Peyer's patch (tissue), 4 donors: ENCODE measurements around the gene P2RY2. TPM values are rescaled to one million over a fixed set of nuclear protein-coding genes. Genes with fewer than 3 reads are reported as not detected.

ENCODE experiments used
- DNase-seq, 3 donors: peaks; one replicate each; pipeline ENCODE4 v3.0.0-alpha.2; 2017 to 2019
- H3K27ac ChIP-seq, 4 donors: fragments of 200-600 bp; sonication (generic); one replicate each; pipeline ENCODE4 v1.5.1; 2016 to 2019
- H3K27me3 ChIP-seq, 2 donors: fragments of 200-600 bp; sonication (generic); one replicate each; pipeline ENCODE4 v1.5.1; 2019
- H3K36me3 ChIP-seq, 3 donors: fragments of 200-600 bp; sonication (generic); one replicate each; pipeline ENCODE4 v1.5.1; 2016 to 2019
- H3K4me1 ChIP-seq, 4 donors: fragments of 200-600 bp; sonication (generic); one replicate each; pipeline ENCODE4 v1.5.1; 2016 to 2019
- H3K4me3 ChIP-seq, 4 donors: fragments of 200-600 bp; sonication (generic); 1 replicate in 3 of 4; 2 replicates in 1 of 4; pipeline ENCODE4 v1.5.1; 2016 to 2019; ENCODE audit warnings: mild to moderate bottlenecking in 1 of 4
- H3K9me3 ChIP-seq, 4 donors: fragments of 200-600 bp; sonication (generic); one replicate each; pipeline ENCODE4 v1.5.1; 2016 to 2019; ENCODE audit warnings: mild to moderate bottlenecking in 1 of 4
- POLR2A ChIP-seq, 2 donors: fragments of 450-650 bp; IDR thresholded peaks; one replicate each; pipeline ENCODE4 v1.5.1; 2017; ENCODE audit warnings: antibody characterized with exemption in 2 of 2, mild to moderate bottlenecking in 2 of 2, moderate library complexity in 2 of 2
- total RNA-seq, 4 donors: library from RNA; depleted of rRNA; stranded (reverse); fragments of >200 nt; gene quantifications; one replicate each; pipeline ENCODE4 v1.1.0, GENCODE V29; 2016
- TF ChIP-seq, protein P1 (sequence below), 6 experiments: fragments of 450-650 bp in 4 of 6; fragments of 200-600 bp in 2 of 6; sonication (generic) in 1 of 6; IDR thresholded peaks; one replicate each; pipeline ENCODE4 v1.5.1; 2017 to 2019; ENCODE audit warnings: antibody characterized with exemption in 6 of 6, mild to moderate bottlenecking in 3 of 6, moderate library complexity in 1 of 6

The P2RY2 gene
- total RNA-seq, 4 donors from 2014 or later = 6.6 to 42.7 (median 33.5) TPM

DNA sequence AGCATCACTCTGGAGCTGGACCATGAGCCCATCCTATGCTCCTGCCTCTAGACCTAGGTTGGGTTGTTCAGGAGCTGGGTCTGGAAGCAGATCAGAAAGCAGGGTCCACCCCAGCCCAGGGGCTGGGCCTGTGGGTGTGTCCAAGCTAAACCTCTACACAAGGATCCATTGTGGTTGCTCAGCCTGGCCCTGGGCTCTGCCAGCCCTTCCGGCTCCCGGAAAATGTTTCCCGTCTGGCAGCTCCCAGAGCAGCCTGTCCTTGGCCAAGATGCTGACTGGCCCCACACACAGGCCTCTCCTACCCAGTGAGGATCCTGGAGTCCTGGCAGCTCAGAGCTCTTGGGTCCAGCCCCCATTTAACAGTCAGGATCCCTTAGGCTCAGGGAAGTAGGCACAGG lies 40.7 kb upstream of the P2RY2 start:
- H3K9me3 ChIP-seq = no peaks in the 10 kb centered on the region
- H3K4me1 ChIP-seq = peaks cover 0 to 17% (median 10%) of the 10 kb centered on the region in 4 donors
- peak overlapping the region in 3 of 4 donors; percentile 19 to 57 (median 29) for H3K27ac ChIP-seq
- TF ChIP-seq, protein P1, sequence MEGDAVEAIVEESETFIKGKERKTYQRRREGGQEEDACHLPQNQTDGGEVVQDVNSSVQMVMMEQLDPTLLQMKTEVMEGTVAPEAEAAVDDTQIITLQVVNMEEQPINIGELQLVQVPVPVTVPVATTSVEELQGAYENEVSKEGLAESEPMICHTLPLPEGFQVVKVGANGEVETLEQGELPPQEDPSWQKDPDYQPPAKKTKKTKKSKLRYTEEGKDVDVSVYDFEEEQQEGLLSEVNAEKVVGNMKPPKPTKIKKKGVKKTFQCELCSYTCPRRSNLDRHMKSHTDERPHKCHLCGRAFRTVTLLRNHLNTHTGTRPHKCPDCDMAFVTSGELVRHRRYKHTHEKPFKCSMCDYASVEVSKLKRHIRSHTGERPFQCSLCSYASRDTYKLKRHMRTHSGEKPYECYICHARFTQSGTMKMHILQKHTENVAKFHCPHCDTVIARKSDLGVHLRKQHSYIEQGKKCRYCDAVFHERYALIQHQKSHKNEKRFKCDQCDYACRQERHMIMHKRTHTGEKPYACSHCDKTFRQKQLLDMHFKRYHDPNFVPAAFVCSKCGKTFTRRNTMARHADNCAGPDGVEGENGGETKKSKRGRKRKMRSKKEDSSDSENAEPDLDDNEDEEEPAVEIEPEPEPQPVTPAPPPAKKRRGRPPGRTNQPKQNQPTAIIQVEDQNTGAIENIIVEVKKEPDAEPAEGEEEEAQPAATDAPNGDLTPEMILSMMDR (IDR thresholded peaks at IDR 0.05) = no peak
- no peak for TF ChIP-seq POLR2A (IDR thresholded peaks at IDR 0.05)
- no peaks in the 10 kb centered on the region for H3K27me3 ChIP-seq
- H3K36me3 ChIP-seq = no peaks in the 10 kb centered on the region
- H3K4me3 ChIP-seq = no peak overlapping the region
- no peak for DNase-seq

DNA sequence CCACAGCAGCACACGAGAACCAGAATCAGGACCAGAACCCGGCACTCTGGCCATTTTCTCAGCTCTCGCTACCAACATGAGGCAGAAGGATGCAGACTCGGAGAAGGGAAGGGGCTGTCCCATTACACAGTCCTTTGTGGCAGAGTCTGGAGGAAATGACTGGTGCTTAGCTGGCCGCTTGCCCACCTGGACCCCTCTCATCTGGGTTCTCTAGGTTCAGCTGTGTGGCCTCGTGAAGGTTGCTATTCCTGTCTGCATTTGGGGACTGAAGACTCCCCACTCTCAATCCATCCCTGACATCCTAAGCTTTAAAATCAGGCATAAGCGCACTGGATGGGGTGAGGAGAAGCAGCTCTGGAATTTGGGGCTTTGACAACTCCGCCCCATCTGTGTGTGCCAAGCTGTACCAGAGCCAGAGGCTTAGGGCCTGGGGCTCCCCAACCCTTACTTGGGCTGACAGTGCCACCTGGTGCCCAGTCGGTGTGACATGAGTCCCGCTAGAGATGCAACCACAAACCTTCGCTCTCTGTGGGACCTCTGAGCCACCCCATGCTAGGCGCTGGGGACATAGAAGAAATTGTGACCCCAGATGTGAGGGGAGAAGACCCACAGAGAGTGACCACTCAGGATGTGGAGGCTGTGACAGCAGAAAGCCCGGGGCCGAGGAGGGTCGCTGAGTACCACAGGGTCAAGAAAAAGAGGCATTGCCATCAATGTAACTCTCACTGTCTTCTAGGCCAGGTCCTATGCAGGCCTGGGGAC lies 40.1 kb upstream of the P2RY2 start:
- peaks cover 0 to 21% (median 10%) of the 10 kb centered on the region in 4 donors for H3K4me1 ChIP-seq
- H3K4me3 ChIP-seq = no peak overlapping the region
- peak; percentile 80 to 91 (median 83) for DNase-seq
- H3K27me3 ChIP-seq = no peaks in the 10 kb centered on the region
- TF ChIP-seq, protein P1 (IDR thresholded peaks at IDR 0.05) = peak; percentile 70 to 89 (median 86)
- no peak for TF ChIP-seq POLR2A (IDR thresholded peaks at IDR 0.05)
- no peaks in the 10 kb centered on the region for H3K36me3 ChIP-seq
- H3K9me3 ChIP-seq = no peaks in the 10 kb centered on the region
- peak overlapping the region in 3 of 4 donors; percentile 19 to 57 (median 29) for H3K27ac ChIP-seq

DNA sequence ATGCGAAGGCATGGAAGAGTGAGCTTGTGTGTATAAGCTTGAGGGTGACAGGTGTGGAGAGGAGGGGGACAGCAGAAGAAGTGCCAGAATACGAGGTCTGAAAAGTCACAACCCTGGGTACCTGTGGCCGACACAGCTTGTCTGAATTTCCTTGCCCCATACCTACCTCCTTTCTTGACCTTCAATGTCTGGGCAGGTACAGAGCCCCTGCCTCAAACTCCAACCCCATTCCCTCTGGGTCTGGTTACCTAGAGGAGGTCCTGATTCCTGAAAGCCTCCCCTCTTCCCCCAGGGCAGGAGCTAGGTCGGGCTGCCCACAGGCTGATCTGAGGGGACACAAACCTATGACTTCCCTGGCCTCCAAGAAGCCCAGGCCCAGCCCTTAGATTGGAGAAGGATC lies 39.4 kb upstream of the P2RY2 start:
- Histone ChIP-seq H3K27ac (no peak overlapping the region), H3K27me3 (no peaks in the 10 kb centered on the region), H3K4me3 (no peak overlapping the region), H3K36me3 (no peaks in the 10 kb centered on the region), H3K9me3 (no peaks in the 10 kb centered on the region), H3K4me1 (peaks cover 0 to 28% (median 10%) of the 10 kb centered on the region in 4 donors)
- TF ChIP-seq, protein P1 (IDR thresholded peaks at IDR 0.05) = no peak
- no peak for TF ChIP-seq POLR2A (IDR thresholded peaks at IDR 0.05)
- DNase-seq = no peak

DNA sequence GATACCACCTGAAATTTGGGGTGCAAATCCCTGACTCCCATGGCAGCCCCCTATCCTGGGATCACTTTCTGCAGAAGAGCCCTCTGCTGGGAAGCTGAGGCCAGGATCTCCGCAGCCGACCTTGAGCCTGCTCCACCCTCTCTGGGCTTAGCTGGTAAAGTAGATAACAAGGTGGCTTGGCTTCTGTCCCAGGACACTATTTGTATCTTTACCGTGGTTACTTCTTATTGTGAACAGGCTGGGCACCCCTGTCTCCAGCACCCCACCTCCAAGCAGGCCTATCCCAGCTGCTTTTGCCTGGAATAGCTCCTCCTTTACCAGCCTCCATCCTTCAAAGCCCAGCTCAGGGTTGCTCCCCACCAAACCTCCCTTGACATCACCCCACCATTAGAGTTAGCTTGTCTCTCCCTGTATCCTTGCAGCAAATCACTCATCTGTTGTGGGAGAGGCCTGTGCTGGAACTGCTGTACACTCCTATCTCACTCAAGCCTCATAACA lies 35.2 kb upstream of the P2RY2 start:
- no peak for TF ChIP-seq POLR2A (IDR thresholded peaks at IDR 0.05)
- TF ChIP-seq, protein P1 (IDR thresholded peaks at IDR 0.05) = peak in 3 of 6 experiments; percentile 51 to 54 (median 52)
- DNase-seq = peak in 2 of 3 donors; percentile 74 to 84
- H3K27me3 ChIP-seq = no peaks in the 10 kb centered on the region
- no peaks in the 10 kb centered on the region for H3K9me3 ChIP-seq
- peaks cover 0 to 34% (median 2%) of the 10 kb centered on the region in 4 donors for H3K4me1 ChIP-seq
- H3K4me3 ChIP-seq = no peak overlapping the region
- no peaks in the 10 kb centered on the region for H3K36me3 ChIP-seq
- peak overlapping the region in 2 of 4 donors; percentile 58 to 78 for H3K27ac ChIP-seq

DNA sequence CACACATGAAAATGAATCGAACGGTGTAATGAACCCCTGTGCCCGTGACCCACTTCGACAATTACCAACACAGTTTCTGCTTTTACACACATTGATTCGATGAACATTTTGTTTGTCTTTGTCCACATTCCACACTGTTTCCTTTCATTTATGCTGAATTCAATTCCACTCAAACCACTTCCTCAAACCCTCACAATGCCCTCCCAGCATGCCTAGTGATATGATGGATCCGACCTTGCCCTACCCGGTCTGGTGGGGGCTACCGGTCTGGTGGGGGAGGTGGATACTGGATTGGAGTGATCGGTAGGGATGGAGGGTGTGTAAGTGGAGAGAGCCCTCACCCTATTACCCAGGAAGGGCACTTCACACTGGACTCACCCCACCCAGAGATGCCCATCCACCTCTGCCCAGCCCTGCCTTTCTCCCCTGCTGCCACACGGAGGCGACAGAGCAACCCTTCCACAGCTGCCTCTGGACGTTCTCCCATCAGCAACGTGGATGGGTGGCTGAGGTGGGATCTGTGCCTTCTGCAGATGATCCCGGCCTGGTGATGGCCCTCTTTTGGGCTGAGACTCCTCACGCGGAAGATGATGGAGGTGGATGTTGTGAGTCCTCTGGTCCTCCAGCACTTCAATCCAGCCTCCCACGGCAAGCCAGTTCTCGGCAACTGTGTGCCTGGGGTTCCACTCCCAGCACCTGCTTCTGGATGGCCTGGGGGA lies 33.0 kb upstream of the P2RY2 start:
- no peak overlapping the region for H3K4me3 ChIP-seq
- TF ChIP-seq, protein P1 (IDR thresholded peaks at IDR 0.05) = peak; percentile 59 to 95 (median 86)
- TF ChIP-seq POLR2A (IDR thresholded peaks at IDR 0.05) = no peak
- H3K27me3 ChIP-seq = no peaks in the 10 kb centered on the region
- H3K9me3 ChIP-seq = no peaks in the 10 kb centered on the region
- peak; percentile 60 to 87 (median 86) for DNase-seq
- H3K36me3 ChIP-seq = no peaks in the 10 kb centered on the region
- H3K4me1 ChIP-seq = peaks cover 0 to 33% (median 3%) of the 10 kb centered on the region in 4 donors
- peak overlapping the region in 2 of 4 donors; percentile 2 to 3 for H3K27ac ChIP-seq
